ENCODE results near the gene KANK2.

Gene KANK2

DNA sequence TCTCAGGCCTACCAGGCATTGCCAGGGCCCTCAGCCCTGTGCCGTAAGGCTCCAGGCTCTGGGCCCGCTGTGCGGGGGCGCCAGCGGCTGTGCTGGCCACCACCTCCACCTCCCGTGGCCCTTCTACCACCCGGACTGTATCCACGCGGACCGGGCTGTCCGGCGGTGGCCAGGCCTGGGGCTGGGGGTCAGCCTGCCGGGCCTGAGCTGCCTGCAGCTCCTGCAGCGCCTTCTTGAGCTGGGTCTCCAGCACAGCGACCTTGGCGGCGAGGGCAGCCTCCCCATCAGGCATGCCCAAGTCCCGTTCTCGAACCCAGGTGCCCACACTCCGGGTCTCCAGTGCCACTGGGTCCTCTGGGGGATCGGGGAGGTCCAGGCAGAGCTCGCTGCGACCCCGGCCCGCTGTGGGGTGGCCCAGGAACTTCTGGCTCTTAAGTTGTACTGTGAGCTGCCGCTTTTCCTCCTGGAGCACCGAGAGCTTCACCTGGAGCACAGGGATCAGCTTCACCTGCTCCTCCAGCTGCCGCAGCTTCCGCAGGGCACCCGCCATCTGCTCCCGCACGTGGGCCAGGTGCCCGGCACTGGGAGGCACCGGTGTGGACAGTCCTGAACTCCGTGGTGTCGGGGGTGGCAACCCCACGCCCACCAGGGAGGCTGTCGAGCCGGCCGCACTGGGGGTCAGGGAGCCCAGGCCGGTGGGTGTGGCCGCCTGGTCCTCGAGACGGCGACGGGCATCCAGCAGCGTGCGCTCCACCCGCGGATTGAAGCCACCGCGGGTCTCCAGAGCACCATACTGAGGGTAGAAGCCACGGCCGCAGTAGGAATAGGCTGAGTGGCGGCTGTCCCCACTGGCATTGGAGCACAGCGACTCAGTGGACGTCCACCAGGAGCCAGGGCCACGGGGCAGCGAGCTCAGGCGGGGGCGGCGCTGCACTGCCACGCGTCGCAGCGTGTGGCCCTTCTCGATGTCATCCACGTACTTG is 4.1 kb downstream of the KANK2 start:
- peak overlapping the region in 1 of 2 donors; percentile 19 for H3K4me3 ChIP-seq (replicated peaks in 1 of 2; ENCODE audit: low read depth in 2 of 2, low read length in 2 of 2)
- no peak for TF ChIP-seq CTCF (IDR thresholded peaks at IDR 0.05; ENCODE audit: low read depth, low read length)
- DNase-seq (ENCODE audit: low read depth in 2 of 2): no peak

DNA sequence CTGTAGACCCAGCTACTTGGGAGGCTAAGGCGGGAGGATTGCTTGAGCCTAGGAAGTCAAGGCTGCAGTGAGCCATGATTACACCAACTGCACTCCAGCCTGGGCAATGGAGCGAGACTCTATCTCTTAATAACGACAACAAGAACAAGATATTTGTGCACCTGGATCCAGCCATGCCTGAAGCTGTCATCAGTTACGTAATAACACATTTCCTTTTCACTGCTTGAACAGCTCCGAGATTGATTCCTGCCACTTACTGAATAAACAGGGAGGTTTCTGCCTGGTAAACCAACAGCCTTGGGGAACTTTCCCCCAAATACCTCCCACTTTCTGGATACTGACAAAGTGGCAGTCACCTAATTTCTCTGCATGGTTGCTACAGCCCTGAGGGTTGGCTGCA is 5.4 kb downstream of the KANK2 start:
- H3K4me3 ChIP-seq (replicated peaks in 1 of 2; ENCODE audit: low read depth in 2 of 2, low read length in 2 of 2): no peak overlapping the region
- TF ChIP-seq CTCF (IDR thresholded peaks at IDR 0.05; ENCODE audit: low read depth, low read length): no peak
- no peak for DNase-seq (ENCODE audit: low read depth in 2 of 2)

- DNase-seq (ENCODE audit: low read depth in 2 of 2): peak; percentile 74 to 87
- no peak for TF ChIP-seq CTCF (IDR thresholded peaks at IDR 0.05; ENCODE audit: low read depth, low read length)
- no peak overlapping the region for H3K4me3 ChIP-seq (replicated peaks in 1 of 2; ENCODE audit: low read depth in 2 of 2, low read length in 2 of 2)
These were observed 6.0 kb downstream of the KANK2 start for GRCh38 chr19:11191273-11191755.

GRCh38 chr19:11190501-11190900 is 6.8 kb downstream of the KANK2 start:
- no peak overlapping the region for H3K4me3 ChIP-seq (replicated peaks in 1 of 2; ENCODE audit: low read depth in 2 of 2, low read length in 2 of 2)
- no peak for DNase-seq (ENCODE audit: low read depth in 2 of 2)
- TF ChIP-seq CTCF (IDR thresholded peaks at IDR 0.05; ENCODE audit: low read depth, low read length): no peak

DNA sequence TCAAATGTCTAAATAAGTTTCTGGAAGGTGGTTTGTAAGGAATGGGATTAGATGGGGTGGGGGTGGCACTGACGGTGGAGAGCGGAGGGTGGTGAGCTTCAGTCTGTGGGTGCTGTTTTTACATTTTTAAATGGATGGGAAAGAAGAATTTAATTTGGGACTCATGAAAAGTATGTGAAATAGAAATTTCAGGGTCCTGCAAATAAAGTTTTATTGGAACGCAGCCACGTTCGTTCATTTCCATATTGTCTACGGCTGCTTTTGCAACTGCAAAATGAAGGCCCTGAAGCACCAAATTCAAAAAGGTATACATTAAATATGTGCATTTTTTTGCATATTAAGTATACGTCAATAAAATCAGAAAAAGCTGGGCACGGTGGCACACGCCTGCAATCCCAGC is 9.9 kb downstream of the KANK2 start:
- H3K4me3 ChIP-seq (replicated peaks in 1 of 2; ENCODE audit: low read depth in 2 of 2, low read length in 2 of 2): no peak overlapping the region
- no peak for TF ChIP-seq CTCF (IDR thresholded peaks at IDR 0.05; ENCODE audit: low read depth, low read length)
- DNase-seq (ENCODE audit: low read depth in 2 of 2): no peak

GRCh38 chr19:11182994-11183393 is 14.4 kb downstream of the KANK2 start:
- no peak for TF ChIP-seq CTCF (IDR thresholded peaks at IDR 0.05; ENCODE audit: low read depth, low read length)
- no peak overlapping the region for H3K4me3 ChIP-seq (replicated peaks in 1 of 2; ENCODE audit: low read depth in 2 of 2, low read length in 2 of 2)
- no peak for DNase-seq (ENCODE audit: low read depth in 2 of 2)

Measured in cardiac fibroblast (primary cell).